A673 (cell line): Measurements from ENCODE around the gene CCDC179.

ENCODE experiments used
- EZH2 ChIP-seq: fragments of 200-600 bp; sonication (generic); IDR thresholded peaks from 2 replicates; pipeline ENCODE4 v1.6.1; 2017; ENCODE audit warnings: borderline replicate concordance, low read depth, mild to moderate bottlenecking, mixed read lengths, antibody characterized with exemption, low read length; ENCODE audit not compliant: poor library complexity, severe bottlenecking
- TF ChIP-seq, protein P1 (sequence below): fragments of 300-800, 200-600 bp; sonication (generic); conservative IDR thresholded peaks from 2 replicates; pipeline ENCODE4 v1.5.1; 2017; ENCODE audit warnings: low read depth, mild to moderate bottlenecking, antibody characterized with exemption, low read length, moderate library complexity, mixed read lengths

DNA sequence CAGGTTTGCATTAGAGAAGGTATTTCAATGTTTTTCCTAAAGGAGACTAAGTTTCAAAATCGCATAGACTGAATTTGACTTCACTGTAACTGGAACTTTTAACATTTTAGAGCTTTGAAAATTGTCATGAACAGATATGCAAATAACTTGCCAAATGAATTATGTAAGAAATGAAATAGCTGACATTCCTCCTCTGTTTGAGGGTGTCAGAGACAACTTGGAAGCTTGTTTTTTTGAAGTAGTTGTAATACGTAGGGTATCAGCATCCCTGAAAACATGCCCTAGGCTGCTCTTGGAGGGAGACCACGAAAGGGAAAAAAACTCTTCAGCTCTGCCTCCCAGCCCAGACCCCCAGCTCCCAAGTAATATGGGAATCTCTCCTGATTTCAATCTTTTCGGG, 41.3 kb upstream of the CCDC179 start:
- TF ChIP-seq, protein P1, sequence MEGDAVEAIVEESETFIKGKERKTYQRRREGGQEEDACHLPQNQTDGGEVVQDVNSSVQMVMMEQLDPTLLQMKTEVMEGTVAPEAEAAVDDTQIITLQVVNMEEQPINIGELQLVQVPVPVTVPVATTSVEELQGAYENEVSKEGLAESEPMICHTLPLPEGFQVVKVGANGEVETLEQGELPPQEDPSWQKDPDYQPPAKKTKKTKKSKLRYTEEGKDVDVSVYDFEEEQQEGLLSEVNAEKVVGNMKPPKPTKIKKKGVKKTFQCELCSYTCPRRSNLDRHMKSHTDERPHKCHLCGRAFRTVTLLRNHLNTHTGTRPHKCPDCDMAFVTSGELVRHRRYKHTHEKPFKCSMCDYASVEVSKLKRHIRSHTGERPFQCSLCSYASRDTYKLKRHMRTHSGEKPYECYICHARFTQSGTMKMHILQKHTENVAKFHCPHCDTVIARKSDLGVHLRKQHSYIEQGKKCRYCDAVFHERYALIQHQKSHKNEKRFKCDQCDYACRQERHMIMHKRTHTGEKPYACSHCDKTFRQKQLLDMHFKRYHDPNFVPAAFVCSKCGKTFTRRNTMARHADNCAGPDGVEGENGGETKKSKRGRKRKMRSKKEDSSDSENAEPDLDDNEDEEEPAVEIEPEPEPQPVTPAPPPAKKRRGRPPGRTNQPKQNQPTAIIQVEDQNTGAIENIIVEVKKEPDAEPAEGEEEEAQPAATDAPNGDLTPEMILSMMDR = no peak
- TF ChIP-seq EZH2 = no peak
